LNCAP (cell line): ENCODE measurements around the gene SLC17A4.
A peak's percentile ranks its signal among the peaks of the same experiment; 100 is the strongest.

ENCODE experiments used
- CTCF ChIP-seq: fragments of 450-650 bp; IDR thresholded peaks from 2 replicates; pipeline ENCODE4 v1.5.1; 2017; ENCODE audit warnings: mild to moderate bottlenecking

Gene SLC17A4

GRCh38 chr6:25777031-25777430 is 22.5 kb downstream of the SLC17A4 start:
- TF ChIP-seq CTCF, result no peak

GRCh38 chr6:25777856-25778649 is 23.5 kb downstream of the SLC17A4 start:
- TF ChIP-seq CTCF, result no peak

- TF ChIP-seq CTCF, result no peak
These were observed 26.6 kb downstream of the SLC17A4 start for GRCh38 chr6:25781134-25781533.

GRCh38 chr6:25787428-25787827 is 32.9 kb downstream of the SLC17A4 start:
- no peak for TF ChIP-seq CTCF

- peak; percentile 52 for TF ChIP-seq CTCF
These were observed 33.9 kb downstream of the SLC17A4 start for GRCh38 chr6:25788305-25788922.

GRCh38 chr6:25789475-25789874 is 34.9 kb downstream of the SLC17A4 start:
- no peak for TF ChIP-seq CTCF

GRCh38 chr6:25792016-25792415 is 37.5 kb downstream of the SLC17A4 start:
- TF ChIP-seq CTCF, result no peak
